Astrocyte (in vitro differentiated cells and primary cell): ENCODE data around the gene AMH. TPM values are rescaled to one million over a fixed set of nuclear protein-coding genes. Genes with fewer than 3 reads are reported as not detected.

Source experiments
- DNase-seq: peaks from one replicate; pipeline ENCODE4 v3.0.0-alpha.2; 2010; ENCODE audit warnings: low read depth
- FAIRE-seq: peaks from 2 replicates; lab custom pipeline; 2011; peaks lifted over from hg19 to GRCh38; lab: Jason Lieb, UNC
- H2AFZ ChIP-seq: 2 replicates; pipeline ENCODE4 v1.6.0; 2012; ENCODE audit warnings: low read depth, low read length, inconsistent platforms
- H3K27ac ChIP-seq: 2 replicates; pipeline ENCODE4 v1.5.1; 2011; ENCODE audit warnings: low read depth, low read length, inconsistent platforms
- H3K27me3 ChIP-seq: 2 replicates; pipeline ENCODE4 v1.6.0; 2011; ENCODE audit warnings: low read length, inconsistent platforms; ENCODE audit not compliant: insufficient read depth
- H3K36me3 ChIP-seq: 2 replicates; pipeline ENCODE4 v1.5.1; 2011; ENCODE audit warnings: low read length, inconsistent platforms; ENCODE audit not compliant: insufficient read depth
- H3K4me1 ChIP-seq: 2 replicates; pipeline ENCODE4 v1.5.1; 2011; ENCODE audit warnings: low read length, inconsistent platforms; ENCODE audit not compliant: insufficient read depth
- H3K4me2 ChIP-seq: 2 replicates; pipeline ENCODE4 v1.6.0; 2012; ENCODE audit warnings: low read length, inconsistent platforms
- H3K4me3 ChIP-seq: 2 replicates; pipeline ENCODE4 v1.5.1; 2011; ENCODE audit warnings: low read depth, mild to moderate bottlenecking, low read length, inconsistent platforms; ENCODE audit not compliant: insufficient read depth
- H3K79me2 ChIP-seq: 2 replicates; pipeline ENCODE4 v1.6.0; 2012; ENCODE audit warnings: mild to moderate bottlenecking, low read length, inconsistent platforms; ENCODE audit not compliant: insufficient read depth
- H3K9ac ChIP-seq: 2 replicates; pipeline ENCODE4 v1.6.0; 2012; ENCODE audit warnings: mild to moderate bottlenecking, low read length, inconsistent platforms
- H3K9me3 ChIP-seq: 2 replicates; pipeline ENCODE4 v1.5.1; 2012; ENCODE audit warnings: low read depth, mild to moderate bottlenecking, low read length, inconsistent platforms; ENCODE audit not compliant: insufficient read depth
- H4K20me1 ChIP-seq: 2 replicates; pipeline ENCODE4 v1.6.0; 2012; ENCODE audit warnings: low read length, inconsistent platforms; ENCODE audit not compliant: insufficient read depth
- H3K27ac Mint-ChIP-seq: one replicate; pipeline ENCODE4 v1.8.0; 2021; ENCODE audit warnings: mild to moderate bottlenecking, mixed read lengths; ENCODE audit not compliant: unreplicated experiment
- H3K27me3 Mint-ChIP-seq: one replicate; pipeline ENCODE4 v1.8.0; 2021; ENCODE audit warnings: low read depth, mixed read lengths; ENCODE audit not compliant: unreplicated experiment
- H3K36me3 Mint-ChIP-seq: one replicate; pipeline ENCODE4 v1.8.0; 2021; ENCODE audit warnings: low read depth, mixed read lengths; ENCODE audit not compliant: unreplicated experiment
- H3K4me1 Mint-ChIP-seq: one replicate; pipeline ENCODE4 v1.8.0; 2021; ENCODE audit warnings: low read depth, mixed read lengths; ENCODE audit not compliant: unreplicated experiment
- H3K4me3 Mint-ChIP-seq: one replicate; pipeline ENCODE4 v1.8.0; 2021; ENCODE audit warnings: mild to moderate bottlenecking, moderate library complexity, mixed read lengths; ENCODE audit not compliant: unreplicated experiment
- H3K9me3 Mint-ChIP-seq: one replicate; pipeline ENCODE4 v1.8.0; 2021; ENCODE audit warnings: mild to moderate bottlenecking, mixed read lengths; ENCODE audit not compliant: unreplicated experiment
- CTCF ChIP-seq: IDR thresholded peaks from 2 replicates; pipeline ENCODE4 v1.5.1; 2011; ENCODE audit warnings: low read depth, mild to moderate bottlenecking, inconsistent platforms, low read length, moderate library complexity; ENCODE audit not compliant: insufficient read depth
- EZH2 ChIP-seq: IDR thresholded peaks from 2 replicates; pipeline ENCODE4 v1.6.1; 2012; ENCODE audit warnings: mild to moderate bottlenecking, low read length, inconsistent platforms; ENCODE audit not compliant: insufficient read depth
- total RNA-seq: library from RNA; stranded (reverse); gene quantifications from 2 replicates; pipeline ENCODE4 v1.2.1, GENCODE V29; 2021

Gene AMH
- total RNA-seq, 1 donor from 2014 or later: 4.6 TPM

- Histone ChIP-seq H3K4me3 (no peak overlapping the region), H3K9ac (no peak overlapping the region), H2AFZ (no peak overlapping the region), H3K79me2 (no peaks in the 10 kb centered on the region), H3K4me2 (peak overlapping the region; percentile 30), H4K20me1 (peaks cover 55% of the 10 kb centered on the region), H3K27me3 (peaks cover 22% of the 10 kb centered on the region), H3K27ac (no peak overlapping the region), H3K9me3 (no peaks in the 10 kb centered on the region), H3K4me1 (peaks cover 7% of the 10 kb centered on the region), H3K36me3 (peaks cover 1% of the 10 kb centered on the region)
- Mint-ChIP-seq H3K36me3 (peaks cover 1% of the 10 kb centered on the region), H3K4me1 (no peaks in the 10 kb centered on the region), H3K27me3 (peaks cover 3% of the 10 kb centered on the region), H3K9me3 (no peaks in the 10 kb centered on the region), H3K4me3 (no peak overlapping the region), H3K27ac (no peak overlapping the region)
- DNase-seq: no peak
- TF ChIP-seq EZH2 (peak; percentile 50), CTCF (no peak)
- no peak for FAIRE-seq
Measured at GRCh38 chr19:2251106-2252054, 2.3 kb downstream of the AMH start.

- H3K4me3 Mint-ChIP-seq: no peak overlapping the region
- Histone ChIP-seq H3K9me3 (no peaks in the 10 kb centered on the region), H3K27ac (no peak overlapping the region), H3K79me2 (no peaks in the 10 kb centered on the region), H3K4me1 (peaks cover 3% of the 10 kb centered on the region), H4K20me1 (peaks cover 46% of the 10 kb centered on the region), H3K4me3 (no peak overlapping the region), H3K36me3 (no peaks in the 10 kb centered on the region), H3K27me3 (peaks cover 22% of the 10 kb centered on the region), H3K9ac (no peak overlapping the region), H2AFZ (no peak overlapping the region), H3K4me2 (no peak overlapping the region)
- peaks cover 6% of the 10 kb centered on the region for H3K27me3 Mint-ChIP-seq
- DNase-seq (no peak), FAIRE-seq (no peak)
- H3K9me3 Mint-ChIP-seq: no peaks in the 10 kb centered on the region
- no peak overlapping the region for H3K27ac Mint-ChIP-seq
- H3K4me1 Mint-ChIP-seq: no peaks in the 10 kb centered on the region
- H3K36me3 Mint-ChIP-seq: peaks cover 1% of the 10 kb centered on the region
- TF ChIP-seq CTCF (no peak), EZH2 (peak; percentile 24)
Measured at GRCh38 chr19:2252055-2252796, 3.1 kb downstream of the AMH start.
